Measurements from ENCODE around the gene ASIC1. TPM values are rescaled to one million over a fixed set of nuclear protein-coding genes. Genes with fewer than 3 reads are reported as not detected.
"Not testable (repeated sequence)": the region's sequence is repeated elsewhere in the genome, so short reads cannot be mapped to it uniquely, and the experiment has no call there.

The ASIC1 gene
- polyA plus RNA-seq, 3 donors from 2014 or later: not detected

DNA sequence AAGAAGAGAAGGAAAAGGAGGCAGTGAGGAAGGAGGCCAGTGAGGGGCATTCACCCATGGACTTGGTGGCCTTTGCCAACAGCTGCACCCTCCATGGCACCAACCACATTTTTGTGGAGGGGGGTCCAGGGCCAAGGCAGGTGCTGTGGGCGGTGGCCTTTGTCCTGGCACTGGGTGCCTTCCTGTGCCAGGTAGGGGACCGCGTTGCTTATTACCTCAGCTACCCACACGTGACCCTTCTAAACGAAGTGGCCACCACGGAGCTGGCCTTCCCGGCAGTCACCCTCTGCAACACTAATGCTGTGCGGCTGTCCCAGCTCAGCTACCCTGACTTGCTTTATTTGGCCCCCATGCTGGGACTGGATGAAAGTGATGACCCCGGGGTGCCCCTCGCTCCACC lies 16.3 kb downstream of the ASIC1 start:
- Mint-ChIP-seq H3K4me3 (no peak overlapping the region), H3K9me3 (no peaks in the 10 kb centered on the region), H3K27ac (no peak overlapping the region), H3K4me1 (peaks cover 3 to 8% of the 10 kb centered on the region in 2 donors), H3K27me3 (ENCODE audit: low read depth in 3 of 3) (peaks cover 2 to 11% (median 5%) of the 10 kb centered on the region in 3 donors), H3K36me3 (no peaks in the 10 kb centered on the region)
- DNase-seq: no peak

DNA sequence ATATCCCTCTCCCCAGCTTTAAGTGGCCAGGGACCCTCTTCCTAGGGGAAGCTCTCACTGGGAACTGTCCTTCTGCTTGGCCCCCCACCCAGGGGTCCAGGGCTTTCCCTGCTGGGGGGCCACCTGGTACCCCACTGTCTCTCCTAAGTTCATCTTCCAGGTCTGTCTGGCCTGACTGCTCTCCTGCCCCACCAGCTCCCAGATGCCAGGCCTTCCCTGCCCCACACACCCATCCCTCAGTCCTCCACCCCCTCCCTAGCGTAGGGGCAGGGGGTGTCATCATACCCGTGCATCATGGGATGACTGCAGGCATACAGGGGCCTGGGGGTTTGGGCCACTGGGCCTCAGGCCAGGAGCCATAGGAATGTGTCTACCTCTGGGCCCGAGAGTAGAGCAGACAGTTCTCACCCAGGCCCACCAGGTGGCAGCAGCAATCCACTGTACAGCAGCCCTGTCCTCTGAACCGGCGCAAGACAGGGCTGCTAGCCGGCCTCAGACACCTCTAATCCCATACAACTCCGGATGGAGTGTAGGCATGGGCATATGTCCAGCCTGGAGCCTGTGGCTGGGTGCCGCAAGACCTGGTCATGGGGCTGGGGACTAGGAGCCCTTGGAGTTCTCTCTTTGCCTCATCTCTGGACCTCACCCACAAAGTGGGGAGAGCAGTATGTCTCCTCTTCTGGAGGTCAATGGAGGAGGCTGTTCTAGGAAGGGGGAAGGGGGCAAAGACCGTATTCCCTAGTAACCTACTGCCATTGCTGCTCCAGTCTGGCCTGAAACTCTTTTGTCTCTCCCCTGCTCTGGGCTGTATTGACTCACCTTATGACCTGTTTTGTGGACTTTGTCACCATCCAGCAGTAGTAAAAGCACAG lies 17.8 kb downstream of the ASIC1 start:
- H3K27me3 Mint-ChIP-seq (ENCODE audit: low read depth in 3 of 3): peaks cover 5% of the 10 kb centered on the region in 3 donors
- no peak overlapping the region for H3K27ac Mint-ChIP-seq
- DNase-seq: peak; percentile 69 to 73 (median 71)
- peaks cover 3 to 5% of the 10 kb centered on the region in 2 donors for H3K4me1 Mint-ChIP-seq
- no peaks in the 10 kb centered on the region for H3K9me3 Mint-ChIP-seq
- no peak overlapping the region for H3K4me3 Mint-ChIP-seq
- no peaks in the 10 kb centered on the region for H3K36me3 Mint-ChIP-seq

DNA sequence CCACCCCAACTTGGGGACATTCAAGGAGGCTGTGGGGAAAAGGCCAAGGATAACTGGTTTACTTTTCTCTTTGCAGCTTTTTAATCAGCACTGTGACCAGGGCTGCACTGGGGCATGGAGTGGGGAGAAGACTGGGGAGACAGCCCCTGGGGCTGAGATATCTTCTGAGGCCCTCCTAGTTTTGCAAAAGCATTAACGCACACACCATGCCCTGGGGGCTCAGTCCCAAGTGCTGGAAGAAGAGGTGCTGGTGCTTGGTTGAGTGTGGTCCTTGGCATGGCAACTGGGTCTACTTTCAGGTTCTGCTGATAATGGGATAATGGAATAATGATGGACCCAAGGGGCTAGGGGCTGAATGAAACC lies 18.4 kb downstream of the ASIC1 start:
- Mint-ChIP-seq H3K9me3 (no peaks in the 10 kb centered on the region), H3K27me3 (ENCODE audit: low read depth in 3 of 3) (peaks cover 3 to 5% (median 5%) of the 10 kb centered on the region in 3 donors), H3K4me3 (no peak overlapping the region), H3K36me3 (no peaks in the 10 kb centered on the region), H3K4me1 (no peaks in the 10 kb centered on the region), H3K27ac (no peak overlapping the region)
- DNase-seq: no peak

DNA sequence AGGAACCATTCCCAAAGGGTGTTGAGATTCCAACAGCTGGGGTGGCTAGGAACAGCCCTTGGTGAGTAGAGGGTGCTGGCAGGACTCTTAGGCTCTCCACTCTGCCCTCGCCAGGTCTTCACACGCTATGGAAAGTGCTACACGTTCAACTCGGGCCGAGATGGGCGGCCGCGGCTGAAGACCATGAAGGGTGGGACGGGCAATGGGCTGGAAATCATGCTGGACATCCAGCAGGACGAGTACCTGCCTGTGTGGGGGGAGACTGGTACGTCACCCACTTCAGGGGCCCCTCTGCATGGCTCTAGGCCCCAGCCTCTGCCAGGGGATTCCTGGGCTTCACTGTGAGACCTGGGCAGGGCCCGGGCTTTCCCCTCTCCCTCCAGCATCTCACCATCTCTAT lies 19.7 kb downstream of the ASIC1 start:
- H3K36me3 Mint-ChIP-seq: no peaks in the 10 kb centered on the region
- no peak overlapping the region for H3K27ac Mint-ChIP-seq
- no peak overlapping the region for H3K4me3 Mint-ChIP-seq
- DNase-seq: no peak
- H3K4me1 Mint-ChIP-seq: no peaks in the 10 kb centered on the region
- H3K27me3 Mint-ChIP-seq (ENCODE audit: low read depth in 3 of 3): peaks cover 3 to 5% (median 5%) of the 10 kb centered on the region in 3 donors
- no peaks in the 10 kb centered on the region for H3K9me3 Mint-ChIP-seq

DNA sequence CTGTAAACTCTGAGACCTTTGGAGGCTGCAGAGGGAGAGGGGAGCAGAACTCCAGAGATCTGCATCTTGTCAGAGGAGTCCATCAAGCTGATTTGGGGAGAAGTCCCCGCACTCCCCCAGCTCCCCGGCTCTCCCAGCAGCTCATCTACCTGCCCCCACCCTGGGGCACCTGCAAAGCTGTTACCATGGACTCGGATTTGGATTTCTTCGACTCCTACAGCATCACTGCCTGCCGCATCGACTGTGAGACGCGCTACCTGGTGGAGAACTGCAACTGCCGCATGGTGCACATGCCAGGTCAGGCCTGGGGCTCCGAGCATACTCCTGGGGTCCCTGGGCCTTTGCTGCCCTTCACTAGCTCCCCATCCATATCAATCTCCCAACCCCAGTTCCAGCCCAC lies 20.9 kb downstream of the ASIC1 start:
- H3K27me3 Mint-ChIP-seq (ENCODE audit: low read depth in 3 of 3): peaks cover 0 to 7% (median 5%) of the 10 kb centered on the region in 3 donors
- no peak overlapping the region for H3K27ac Mint-ChIP-seq
- H3K36me3 Mint-ChIP-seq: no peaks in the 10 kb centered on the region
- no peak for DNase-seq
- H3K4me1 Mint-ChIP-seq: peaks cover under 1% of the 10 kb centered on the region in 2 donors
- no peak overlapping the region for H3K4me3 Mint-ChIP-seq
- no peaks in the 10 kb centered on the region for H3K9me3 Mint-ChIP-seq

DNA sequence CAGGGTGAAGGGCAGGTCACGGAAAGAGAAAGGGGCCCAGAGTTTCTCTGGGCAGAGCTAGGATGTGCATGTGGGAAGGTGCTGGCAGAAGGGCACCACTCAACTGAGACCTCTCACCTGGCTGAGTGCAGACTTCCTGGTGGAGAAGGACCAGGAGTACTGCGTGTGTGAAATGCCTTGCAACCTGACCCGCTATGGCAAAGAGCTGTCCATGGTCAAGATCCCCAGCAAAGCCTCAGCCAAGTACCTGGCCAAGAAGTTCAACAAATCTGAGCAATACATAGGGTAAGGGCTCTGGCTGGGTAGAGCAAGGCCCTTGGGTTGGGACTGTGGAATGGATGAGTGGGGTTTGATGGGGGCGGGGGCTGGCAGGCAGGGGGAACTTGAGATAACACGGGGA lies 22.4 kb downstream of the ASIC1 start:
- Mint-ChIP-seq H3K27me3 (ENCODE audit: low read depth in 3 of 3) (peaks cover 0 to 7% (median 3%) of the 10 kb centered on the region in 3 donors), H3K4me3 (no peak overlapping the region), H3K4me1 (peaks cover 8 to 10% of the 10 kb centered on the region in 2 donors), H3K36me3 (no peaks in the 10 kb centered on the region), H3K27ac (no peak overlapping the region), H3K9me3 (no peaks in the 10 kb centered on the region)
- no peak for DNase-seq

DNA sequence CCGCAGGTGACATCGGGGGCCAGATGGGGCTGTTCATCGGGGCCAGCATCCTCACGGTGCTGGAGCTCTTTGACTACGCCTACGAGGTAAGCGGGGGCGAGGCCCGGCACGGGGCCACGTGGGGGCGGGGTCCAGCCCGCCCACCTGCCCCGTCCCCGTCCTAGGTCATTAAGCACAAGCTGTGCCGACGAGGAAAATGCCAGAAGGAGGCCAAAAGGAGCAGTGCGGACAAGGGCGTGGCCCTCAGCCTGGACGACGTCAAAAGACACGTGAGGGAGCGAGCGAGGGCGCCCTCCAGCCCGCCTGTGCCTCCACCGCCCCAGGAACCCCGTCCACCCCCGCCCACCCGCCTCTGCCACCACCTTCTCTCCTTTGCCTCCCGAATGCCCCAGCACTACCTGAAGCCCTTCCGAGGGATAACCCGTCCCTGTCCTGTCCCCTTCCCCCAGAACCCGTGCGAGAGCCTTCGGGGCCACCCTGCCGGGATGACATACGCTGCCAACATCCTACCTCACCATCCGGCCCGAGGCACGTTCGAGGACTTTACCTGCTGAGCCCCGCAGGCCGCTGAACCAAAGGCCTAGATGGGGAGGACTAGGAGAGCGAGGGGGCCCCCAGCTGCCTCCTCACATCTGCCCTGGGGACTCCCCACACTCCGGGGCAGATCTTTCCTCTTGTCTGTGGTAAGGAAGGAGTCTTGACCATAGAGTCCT lies 23.9 kb downstream of the ASIC1 start:
- no peak overlapping the region for H3K4me3 Mint-ChIP-seq
- H3K4me1 Mint-ChIP-seq: peaks cover 19 to 25% of the 10 kb centered on the region in 2 donors
- H3K36me3 Mint-ChIP-seq: no peaks in the 10 kb centered on the region
- H3K27me3 Mint-ChIP-seq (ENCODE audit: low read depth in 3 of 3): peaks cover 0 to 10% (median 3%) of the 10 kb centered on the region in 3 donors
- no peak for DNase-seq
- no peak overlapping the region for H3K27ac Mint-ChIP-seq
- H3K9me3 Mint-ChIP-seq: no peaks in the 10 kb centered on the region

DNA sequence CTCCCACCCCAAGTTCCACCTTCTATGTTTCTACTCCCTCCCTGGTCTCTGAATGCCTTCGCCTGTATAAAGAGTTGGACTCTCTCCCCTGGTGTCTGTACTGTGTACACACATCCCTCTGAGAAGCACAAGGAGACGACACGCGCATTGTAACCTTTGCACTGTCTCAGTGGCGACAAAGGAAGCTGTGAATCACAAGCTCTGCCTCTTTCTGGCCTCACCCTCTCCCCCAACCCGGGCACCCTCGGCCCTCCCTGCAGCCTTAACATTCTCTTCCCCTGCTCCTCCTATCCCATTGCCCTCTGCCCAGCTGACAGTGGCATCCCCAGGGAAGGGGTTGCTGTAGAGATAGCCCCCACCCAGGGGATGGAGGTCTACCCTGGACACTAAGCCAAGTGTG lies 25.2 kb downstream of the ASIC1 start:
- Mint-ChIP-seq H3K36me3 (peaks cover 0 to 3% (median 0%) of the 10 kb centered on the region in 3 donors), H3K4me3 (peak overlapping the region in 1 of 5 donors; percentile 0), H3K9me3 (no peaks in the 10 kb centered on the region), H3K27me3 (ENCODE audit: low read depth in 3 of 3) (peaks cover 0 to 7% (median 0%) of the 10 kb centered on the region in 3 donors), H3K27ac (peak overlapping the region in 1 of 6 donors; percentile 26), H3K4me1 (peaks cover 21 to 37% of the 10 kb centered on the region in 2 donors)
- DNase-seq: no peak

DNA sequence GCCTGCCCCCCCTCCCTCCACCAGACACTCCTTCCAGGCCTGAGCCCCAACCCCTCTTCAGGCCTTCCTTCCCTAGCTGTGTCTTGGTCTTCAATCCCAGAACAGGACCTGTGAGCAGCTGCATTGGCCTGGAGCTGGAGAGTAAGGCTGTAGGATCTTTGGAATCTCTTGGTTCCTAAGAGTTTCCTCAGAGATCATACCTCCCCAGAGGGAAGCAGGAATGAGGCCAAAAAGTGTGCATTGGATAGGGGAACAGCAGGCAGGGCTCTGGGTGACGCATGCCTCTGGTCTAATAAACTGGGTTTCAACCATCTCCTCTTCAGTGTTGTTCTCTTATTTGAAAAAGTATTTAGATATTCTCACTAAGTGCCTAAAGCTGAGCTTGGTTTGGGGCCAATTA lies 25.9 kb downstream of the ASIC1 start:
- Mint-ChIP-seq H3K36me3 (peaks cover 0 to 3% (median 0%) of the 10 kb centered on the region in 3 donors), H3K27ac (peak overlapping the region; percentile 61 to 90 (median 84)), H3K27me3 (ENCODE audit: low read depth in 3 of 3) (peaks cover 0 to 7% (median 0%) of the 10 kb centered on the region in 3 donors), H3K4me3 (peak overlapping the region; percentile 69 to 85 (median 77)), H3K9me3 (no peaks in the 10 kb centered on the region), H3K4me1 (peaks cover 21 to 42% of the 10 kb centered on the region in 2 donors)
- DNase-seq: no peak

DNA sequence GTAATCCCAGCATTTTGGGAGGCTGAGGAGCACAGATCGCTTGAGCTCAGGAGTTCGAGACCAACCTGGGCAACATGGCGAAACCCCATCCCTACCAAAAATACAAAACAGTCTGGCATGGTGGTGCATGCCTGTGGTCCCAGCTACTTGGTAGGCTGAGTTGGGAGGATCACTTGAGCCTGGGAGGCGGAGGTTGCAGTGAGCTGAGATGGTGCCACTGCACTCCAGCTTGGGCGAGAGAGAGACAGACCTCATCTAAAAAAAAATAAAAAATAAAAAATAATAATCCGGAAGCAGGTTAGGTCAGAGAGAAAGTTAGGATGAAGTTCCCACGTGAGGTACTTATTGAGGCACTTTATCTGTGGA lies 27.0 kb downstream of the ASIC1 start:
- not testable (repeated sequence) for H3K27me3 Mint-ChIP-seq (ENCODE audit: low read depth in 3 of 3); DNase-seq

DNA sequence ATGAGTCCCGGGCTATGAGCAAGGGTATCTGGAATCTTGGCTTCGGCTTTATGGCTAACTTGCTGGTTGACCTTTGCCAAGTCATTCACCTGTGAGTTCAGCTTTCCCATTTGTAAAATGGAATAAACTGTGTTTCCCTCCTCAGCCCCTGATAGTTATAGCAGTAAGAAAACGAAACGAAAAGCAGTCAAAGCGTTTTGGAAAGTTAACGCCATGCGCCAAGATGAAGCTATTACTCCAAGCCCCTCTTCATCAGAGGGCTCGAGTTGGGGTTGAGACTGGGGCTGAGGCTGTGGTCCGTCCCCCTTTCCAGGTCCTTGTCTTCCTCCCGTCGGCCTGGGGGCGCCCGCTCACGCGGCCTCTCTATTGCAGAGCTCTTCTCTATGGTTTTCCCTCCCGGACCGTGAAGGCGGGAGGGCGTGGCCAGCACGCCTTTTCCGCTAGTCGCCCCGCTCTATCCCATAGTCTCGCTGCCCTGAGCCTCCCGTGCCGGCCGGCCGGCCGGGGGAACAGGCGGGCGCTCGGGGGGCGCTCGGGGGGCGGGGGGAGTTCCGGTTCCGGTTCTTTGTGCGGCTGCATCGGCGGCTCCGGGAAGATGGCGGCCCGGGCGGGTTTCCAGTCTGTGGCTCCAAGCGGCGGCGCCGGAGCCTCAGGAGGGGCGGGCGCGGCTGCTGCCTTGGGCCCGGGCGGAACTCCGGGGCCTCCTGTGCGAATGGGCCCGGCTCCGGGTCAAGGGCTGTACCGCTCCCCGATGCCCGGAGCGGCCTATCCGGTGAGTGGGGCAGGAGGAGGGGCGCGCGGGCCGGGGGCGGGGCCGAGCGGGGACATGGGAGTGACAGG lies 27.6 kb downstream of the ASIC1 start, which contains the start of gene SMARCD1:
Gene SMARCD1, plus strand, starts transcription at position 568 of the 840 bp plus-strand sequence. Its CDS starts 28 bp downstream, at position 596.
- Mint-ChIP-seq H3K36me3 (peaks cover under 1 to 6% (median 3%) of the 10 kb centered on the region in 3 donors), H3K27me3 (ENCODE audit: low read depth in 3 of 3) (peaks cover 0 to 5% (median 0%) of the 10 kb centered on the region in 3 donors), H3K9me3 (no peaks in the 10 kb centered on the region), H3K4me1 (peaks cover 25 to 50% of the 10 kb centered on the region in 2 donors), H3K4me3 (peak within 1 kb of the TSS; percentile 91 to 98 (median 97)), H3K27ac (peak within 1 kb of the TSS; percentile 91 to 98 (median 96))
- DNase-seq: peak; percentile 77 to 84 (median 81)

More for the DNA sequence above, 27.0 kb downstream of the ASIC1 start:
- not testable (repeated sequence) for H3K9me3 Mint-ChIP-seq, H3K36me3 Mint-ChIP-seq
- H3K27ac Mint-ChIP-seq: peak overlapping the region; percentile 91 to 97 (median 94)
- peak overlapping the region; percentile 91 to 98 (median 97) for H3K4me3 Mint-ChIP-seq
- H3K4me1 Mint-ChIP-seq: peaks cover 25 to 50% of the 10 kb centered on the region in 2 donors

DNA sequence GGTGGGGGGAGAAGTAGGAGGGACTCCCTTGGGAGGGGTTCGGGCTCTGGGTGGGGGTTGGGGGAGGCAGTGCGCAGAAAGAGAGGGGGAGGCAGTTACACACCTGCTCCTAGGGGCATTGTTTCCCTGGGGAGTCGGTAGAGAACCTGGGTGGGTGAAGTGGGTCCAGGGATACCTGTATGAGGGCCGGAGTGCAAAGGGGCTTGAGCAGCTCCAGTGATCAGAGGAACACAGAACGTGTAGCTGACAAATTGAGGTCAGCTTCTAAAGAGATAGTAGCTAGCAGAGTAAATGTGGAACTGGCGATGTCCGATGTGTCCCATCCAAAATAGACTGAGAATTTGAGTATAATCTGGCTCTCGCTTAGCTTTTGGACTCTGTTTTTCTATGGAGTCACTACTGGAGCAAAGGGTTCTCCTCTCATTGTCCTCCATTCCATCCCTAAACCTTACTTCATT lies 28.2 kb downstream of the ASIC1 start:
- Mint-ChIP-seq H3K4me3 (peak overlapping the region; percentile 84 to 98 (median 89)), H3K36me3 (peaks cover 3 to 8% (median 4%) of the 10 kb centered on the region in 3 donors), H3K4me1 (peaks cover 25 to 50% of the 10 kb centered on the region in 2 donors), H3K27me3 (ENCODE audit: low read depth in 3 of 3) (peaks cover 0 to 5% (median 0%) of the 10 kb centered on the region in 3 donors), H3K27ac (peak overlapping the region; percentile 86 to 98 (median 93)), H3K9me3 (no peaks in the 10 kb centered on the region)
- no peak for DNase-seq

DNA sequence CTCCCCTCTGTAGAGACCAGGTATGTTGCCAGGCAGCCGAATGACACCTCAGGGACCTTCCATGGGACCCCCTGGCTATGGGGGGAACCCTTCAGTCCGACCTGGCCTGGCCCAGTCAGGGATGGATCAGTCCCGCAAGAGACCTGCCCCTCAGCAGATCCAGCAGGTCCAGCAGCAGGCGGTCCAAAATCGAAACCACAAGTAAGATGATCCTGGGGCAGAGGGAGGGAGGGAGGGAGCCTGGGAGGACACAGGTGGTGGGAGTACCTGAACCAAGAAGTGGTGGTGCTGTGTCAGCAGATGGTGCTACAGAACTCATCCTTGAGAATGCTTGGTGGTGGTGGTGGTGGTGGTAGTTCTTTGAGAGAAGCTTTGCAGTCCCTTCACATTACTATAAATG lies 28.8 kb downstream of the ASIC1 start:
- peak overlapping the region; percentile 84 to 98 (median 89) for H3K4me3 Mint-ChIP-seq
- DNase-seq: no peak
- H3K9me3 Mint-ChIP-seq: no peaks in the 10 kb centered on the region
- peaks cover 25 to 50% of the 10 kb centered on the region in 2 donors for H3K4me1 Mint-ChIP-seq
- peaks cover 4 to 12% (median 6%) of the 10 kb centered on the region in 3 donors for H3K36me3 Mint-ChIP-seq
- peaks cover 0 to 5% (median 0%) of the 10 kb centered on the region in 3 donors for H3K27me3 Mint-ChIP-seq (ENCODE audit: low read depth in 3 of 3)
- H3K27ac Mint-ChIP-seq: peak overlapping the region; percentile 86 to 98 (median 93)
